Cardiac muscle cell (in vitro differentiated cells and primary cell): ENCODE results near the gene EED. TPM values are rescaled to one million over a fixed set of nuclear protein-coding genes. Genes with fewer than 3 reads are reported as not detected.

ENCODE experiments used
- DNase-seq, 2 donors: peaks; one replicate each; pipeline versions ENCODE4 v3.0.0 to v3.0.0-alpha.2; 2010 to 2017; ENCODE audit warnings: low read depth in 1 of 2, low spot score in 1 of 2
- H3K27ac ChIP-seq: fragments of 200-600 bp; sonication (generic); 2 replicates; pipeline ENCODE4 v1.5.1; 2016
- H3K27me3 ChIP-seq: fragments of 200-600 bp; sonication (generic); 2 replicates; pipeline ENCODE4 v1.6.0; 2016; ENCODE audit warnings: control low read depth
- H3K36me3 ChIP-seq: fragments of 200-600 bp; sonication (generic); 2 replicates; pipeline ENCODE4 v1.5.1; 2016; ENCODE audit warnings: control low read depth
- H3K4me1 ChIP-seq: fragments of 200-600 bp; sonication (generic); 2 replicates; pipeline ENCODE4 v1.8.1; 2017; ENCODE audit warnings: low read depth, mild to moderate bottlenecking, mixed run types
- H3K4me3 ChIP-seq: fragments of 200-600 bp; sonication (generic); 2 replicates; pipeline ENCODE4 v1.5.1; 2016; ENCODE audit warnings: mild to moderate bottlenecking
- H3K9me3 ChIP-seq: fragments of 200-600 bp; sonication (generic); 2 replicates; pipeline ENCODE4 v1.5.1; 2017; ENCODE audit warnings: low read depth, mild to moderate bottlenecking, control low read depth
- polyA plus RNA-seq: library from polyadenylated mRNA; unstranded; fragments of >200 nt; fragmentation: Nextera tagmentation; extraction: Ambion mirVana; gene quantifications from 2 replicates; pipeline ENCODE4 v1.2.1, GENCODE V29; 2016
- total RNA-seq: library from RNA; depleted of rRNA; stranded (reverse); fragments of >200 nt; gene quantifications from 2 replicates; pipeline ENCODE4 v1.2.3, GENCODE V29; 2016
- TF ChIP-seq, protein P1 (sequence below): IDR thresholded peaks from 2 replicates; pipeline ENCODE4 v1.5.1; 2012; ENCODE audit warnings: low read depth, mild to moderate bottlenecking, low read length

EED gene
- total and polyA plus RNA-seq, 2 experiments from 2014 or later, result 24.0 to 30.1 TPM

DNA sequence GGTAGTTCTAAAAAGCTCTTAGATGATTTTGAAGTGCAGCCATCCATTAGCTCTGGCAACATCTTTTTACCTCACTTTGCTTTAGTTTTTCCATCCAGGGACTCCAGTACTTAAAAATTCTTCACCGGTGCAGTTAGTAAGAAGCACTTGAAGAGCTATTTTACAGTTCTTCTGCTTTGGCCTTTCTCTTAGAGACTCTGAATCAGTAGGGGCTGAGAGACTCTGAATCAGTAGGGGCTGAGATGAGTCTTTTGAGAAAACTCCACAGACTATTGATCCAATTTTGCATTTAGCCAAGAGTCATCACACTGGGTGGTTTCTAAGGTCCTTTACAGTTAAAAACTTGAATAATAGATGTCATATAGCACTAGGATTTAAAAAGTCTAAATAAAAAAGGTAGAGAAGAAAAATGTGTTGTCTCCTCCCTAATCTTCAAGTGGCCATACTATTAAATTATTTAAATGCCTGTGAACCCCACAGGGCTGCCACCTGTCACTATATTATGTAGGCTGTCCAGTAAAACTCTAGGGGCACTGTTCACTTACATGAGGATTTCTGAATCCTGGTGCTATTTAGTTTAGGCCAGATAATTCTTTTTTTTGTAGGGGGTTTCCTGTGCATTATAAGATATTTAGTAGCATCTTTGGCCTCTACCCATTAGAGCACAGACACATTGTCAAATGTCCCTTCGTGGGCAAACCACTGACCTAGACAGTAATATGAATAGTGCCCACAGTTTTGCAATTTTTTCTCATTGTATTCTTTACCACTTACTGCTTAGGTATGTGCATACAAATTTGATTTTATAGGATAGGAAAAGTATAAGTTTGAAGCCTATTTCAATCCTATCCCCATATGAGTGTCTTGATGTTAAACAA lies 31.2 kb downstream of the EED start:
- no peaks in the 10 kb centered on the region for H3K9me3 ChIP-seq
- no peaks in the 10 kb centered on the region for H3K27me3 ChIP-seq
- DNase-seq, result no peak
- peak overlapping the region; percentile 50 for H3K27ac ChIP-seq
- TF ChIP-seq, protein P1, sequence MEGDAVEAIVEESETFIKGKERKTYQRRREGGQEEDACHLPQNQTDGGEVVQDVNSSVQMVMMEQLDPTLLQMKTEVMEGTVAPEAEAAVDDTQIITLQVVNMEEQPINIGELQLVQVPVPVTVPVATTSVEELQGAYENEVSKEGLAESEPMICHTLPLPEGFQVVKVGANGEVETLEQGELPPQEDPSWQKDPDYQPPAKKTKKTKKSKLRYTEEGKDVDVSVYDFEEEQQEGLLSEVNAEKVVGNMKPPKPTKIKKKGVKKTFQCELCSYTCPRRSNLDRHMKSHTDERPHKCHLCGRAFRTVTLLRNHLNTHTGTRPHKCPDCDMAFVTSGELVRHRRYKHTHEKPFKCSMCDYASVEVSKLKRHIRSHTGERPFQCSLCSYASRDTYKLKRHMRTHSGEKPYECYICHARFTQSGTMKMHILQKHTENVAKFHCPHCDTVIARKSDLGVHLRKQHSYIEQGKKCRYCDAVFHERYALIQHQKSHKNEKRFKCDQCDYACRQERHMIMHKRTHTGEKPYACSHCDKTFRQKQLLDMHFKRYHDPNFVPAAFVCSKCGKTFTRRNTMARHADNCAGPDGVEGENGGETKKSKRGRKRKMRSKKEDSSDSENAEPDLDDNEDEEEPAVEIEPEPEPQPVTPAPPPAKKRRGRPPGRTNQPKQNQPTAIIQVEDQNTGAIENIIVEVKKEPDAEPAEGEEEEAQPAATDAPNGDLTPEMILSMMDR, result no peak
- H3K36me3 ChIP-seq, result peaks cover 14% of the 10 kb centered on the region
- H3K4me1 ChIP-seq, result no peaks in the 10 kb centered on the region
- no peak overlapping the region for H3K4me3 ChIP-seq

DNA sequence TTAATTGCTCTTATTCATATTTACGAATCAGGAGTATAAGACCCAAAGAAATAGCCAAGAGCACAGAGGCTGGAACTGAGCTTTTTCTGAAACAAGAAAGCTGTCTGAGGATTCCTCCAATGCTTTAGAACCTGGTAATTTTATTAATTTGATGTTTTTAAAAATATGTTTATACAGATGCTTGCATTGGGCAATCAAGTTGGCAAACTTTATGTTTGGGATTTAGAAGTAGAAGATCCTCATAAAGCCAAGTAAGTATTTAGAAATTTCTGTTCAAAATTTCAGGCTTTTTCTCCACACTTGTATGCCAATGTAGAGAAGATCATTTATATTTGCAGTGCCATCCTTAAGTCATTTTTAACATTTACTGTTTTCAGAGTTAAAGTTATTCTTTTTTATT lies 33.2 kb downstream of the EED start:
- no peak for DNase-seq
- TF ChIP-seq, protein P1, result no peak
- no peaks in the 10 kb centered on the region for H3K9me3 ChIP-seq
- peaks cover 14% of the 10 kb centered on the region for H3K36me3 ChIP-seq
- no peaks in the 10 kb centered on the region for H3K4me1 ChIP-seq
- no peak overlapping the region for H3K4me3 ChIP-seq
- no peak overlapping the region for H3K27ac ChIP-seq
- no peaks in the 10 kb centered on the region for H3K27me3 ChIP-seq

DNA sequence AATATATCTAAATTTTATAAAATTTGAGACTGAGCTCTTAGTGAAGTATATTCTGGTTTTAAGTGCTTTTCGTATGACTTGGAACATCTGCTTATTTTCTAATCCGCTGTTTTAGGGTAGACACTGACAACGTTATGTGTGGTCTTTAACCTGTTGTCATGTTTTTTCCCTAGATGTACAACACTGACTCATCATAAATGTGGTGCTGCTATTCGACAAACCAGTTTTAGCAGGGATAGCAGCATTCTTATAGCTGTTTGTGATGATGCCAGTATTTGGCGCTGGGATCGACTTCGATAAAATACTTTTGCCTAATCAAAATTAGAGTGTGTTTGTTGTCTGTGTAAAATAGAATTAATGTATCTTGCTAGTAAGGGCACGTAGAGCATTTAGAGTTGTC lies 33.7 kb downstream of the EED start:
- peaks cover 14% of the 10 kb centered on the region for H3K36me3 ChIP-seq
- TF ChIP-seq, protein P1, result no peak

DNA sequence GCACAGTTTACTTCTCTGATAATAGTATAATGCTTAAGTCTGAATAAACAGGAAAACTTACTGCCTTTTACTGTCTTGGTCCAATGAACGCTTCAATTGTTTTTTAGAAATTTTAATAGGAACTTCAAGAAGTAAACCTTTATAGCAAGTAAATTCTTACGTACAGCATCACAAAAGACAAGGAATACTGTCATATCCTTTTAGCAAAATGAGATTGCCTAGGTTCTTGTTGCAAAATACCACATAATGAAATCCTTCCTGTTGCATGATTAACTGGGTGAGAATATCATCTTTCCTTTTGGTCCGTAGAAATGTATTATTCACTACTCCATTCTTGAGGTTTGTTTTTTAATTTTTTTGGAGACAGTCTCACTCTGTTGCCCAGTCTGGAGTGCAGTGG lies 35.2 kb downstream of the EED start:
- peaks cover 14% of the 10 kb centered on the region for H3K36me3 ChIP-seq
- no peak overlapping the region for H3K27ac ChIP-seq
- TF ChIP-seq, protein P1, result no peak

More for the DNA sequence above, 33.7 kb downstream of the EED start:
- DNase-seq, result no peak
- H3K27me3 ChIP-seq, result no peaks in the 10 kb centered on the region
- no peak overlapping the region for H3K27ac ChIP-seq
- no peaks in the 10 kb centered on the region for H3K9me3 ChIP-seq
- no peak overlapping the region for H3K4me3 ChIP-seq
- no peaks in the 10 kb centered on the region for H3K4me1 ChIP-seq

DNA sequence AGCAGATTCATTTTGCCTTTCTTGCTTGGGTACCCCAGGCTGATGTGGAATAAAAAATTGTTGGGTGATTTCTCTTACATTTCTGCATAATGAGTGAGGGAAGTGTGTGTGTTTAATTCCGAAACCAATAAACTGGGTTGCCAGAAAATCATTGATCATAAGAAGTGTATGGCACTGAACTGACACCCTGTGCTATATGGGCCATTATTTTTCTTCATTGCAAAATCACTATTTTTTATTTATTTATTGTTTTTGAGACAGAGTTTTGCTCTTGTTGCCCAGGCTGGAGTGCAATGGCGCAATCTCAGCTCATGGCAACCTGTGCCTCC lies 42.9 kb downstream of the EED start:
- Histone ChIP-seq H3K27ac (no peak overlapping the region), H3K9me3 (no peaks in the 10 kb centered on the region), H3K27me3 (no peaks in the 10 kb centered on the region), H3K36me3 (no peaks in the 10 kb centered on the region), H3K4me1 (no peaks in the 10 kb centered on the region), H3K4me3 (no peak overlapping the region)
- DNase-seq, result no peak
- TF ChIP-seq, protein P1, result no peak

More for the DNA sequence above, 35.2 kb downstream of the EED start:
- DNase-seq, result no peak
- H3K27me3 ChIP-seq, result no peaks in the 10 kb centered on the region
- H3K4me3 ChIP-seq, result no peak overlapping the region
- H3K9me3 ChIP-seq, result no peaks in the 10 kb centered on the region
- H3K4me1 ChIP-seq, result no peaks in the 10 kb centered on the region
